Sciatic nerve (tissue), 2 donors: ENCODE data around the gene SLFNL1. TPM values are rescaled to one million over a fixed set of nuclear protein-coding genes. Genes with fewer than 3 reads are reported as not detected.

Source experiments
- ATAC-seq: fragments of 200-7000 bp; cut with Tn5 transposase; one replicate; pipeline ENCODE4 v1.9.1; 2020; ENCODE audit warnings: mild to moderate bottlenecking, moderate library complexity
- DNase-seq: peaks from one replicate; pipeline ENCODE4 v3.0.0-alpha.2; 2020; ENCODE audit warnings: low spot score
- intact Hi-C: fragments of 100-400 bp; cut with DNase I; formaldehyde crosslinking; loops from one replicate; pipeline ENCODE4 v1.14.2; 2022
- total RNA-seq: library from RNA; stranded (reverse); fragmentation: NEBNext Ultra II Directional; extraction: Animal tissue kit (Norgen Biotek cat#: 25700); gene quantifications from one replicate; pipeline ENCODE4 v1.2.1, GENCODE V29; 2021
- donor health status: DM: no; HTN: no; CAD: no.
- donor health status: DM: no; HTN: no; CAD: no.

SLFNL1 gene
- total RNA-seq, 1 donor from 2014 or later: 0.62 TPM

GRCh38 chr1:40998668-40999067 is 22.9 kb downstream of the SLFNL1 start:
- intact Hi-C loops: no loop called here
- DNase-seq (no peak), ATAC-seq (no peak)

DNA sequence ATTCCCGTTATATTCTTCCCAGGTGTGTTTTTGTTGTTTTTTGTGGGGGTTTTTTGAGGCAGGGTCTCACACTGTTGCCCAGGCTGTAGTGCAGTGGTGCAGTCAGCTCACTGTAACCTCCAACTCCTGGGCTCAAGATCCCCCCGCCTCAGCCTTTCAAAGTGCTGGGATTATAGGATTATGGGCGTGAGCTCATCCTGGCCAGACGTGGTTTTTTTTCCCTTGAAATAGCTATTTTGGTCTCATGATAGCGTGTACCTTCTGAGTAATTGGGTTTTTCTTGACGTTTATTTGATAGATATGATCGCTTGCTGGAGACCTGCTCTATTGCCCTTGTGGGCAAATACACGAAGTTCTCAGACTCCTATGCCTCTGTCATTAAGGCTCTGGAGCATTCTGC is 24.4 kb downstream of the SLFNL1 start:
- intact Hi-C loops: no loop called here
- ATAC-seq: no peak
- DNase-seq: no peak

- DNase-seq: no peak
- intact Hi-C loops: no loop called here
- no peak for ATAC-seq
Measured at GRCh38 chr1:40989066-40989465, 32.5 kb downstream of the SLFNL1 start.

- intact Hi-C loops: no loop called here
- DNase-seq (no peak), ATAC-seq (no peak)
Measured at GRCh38 chr1:40988280-40988679, 33.2 kb downstream of the SLFNL1 start.

DNA sequence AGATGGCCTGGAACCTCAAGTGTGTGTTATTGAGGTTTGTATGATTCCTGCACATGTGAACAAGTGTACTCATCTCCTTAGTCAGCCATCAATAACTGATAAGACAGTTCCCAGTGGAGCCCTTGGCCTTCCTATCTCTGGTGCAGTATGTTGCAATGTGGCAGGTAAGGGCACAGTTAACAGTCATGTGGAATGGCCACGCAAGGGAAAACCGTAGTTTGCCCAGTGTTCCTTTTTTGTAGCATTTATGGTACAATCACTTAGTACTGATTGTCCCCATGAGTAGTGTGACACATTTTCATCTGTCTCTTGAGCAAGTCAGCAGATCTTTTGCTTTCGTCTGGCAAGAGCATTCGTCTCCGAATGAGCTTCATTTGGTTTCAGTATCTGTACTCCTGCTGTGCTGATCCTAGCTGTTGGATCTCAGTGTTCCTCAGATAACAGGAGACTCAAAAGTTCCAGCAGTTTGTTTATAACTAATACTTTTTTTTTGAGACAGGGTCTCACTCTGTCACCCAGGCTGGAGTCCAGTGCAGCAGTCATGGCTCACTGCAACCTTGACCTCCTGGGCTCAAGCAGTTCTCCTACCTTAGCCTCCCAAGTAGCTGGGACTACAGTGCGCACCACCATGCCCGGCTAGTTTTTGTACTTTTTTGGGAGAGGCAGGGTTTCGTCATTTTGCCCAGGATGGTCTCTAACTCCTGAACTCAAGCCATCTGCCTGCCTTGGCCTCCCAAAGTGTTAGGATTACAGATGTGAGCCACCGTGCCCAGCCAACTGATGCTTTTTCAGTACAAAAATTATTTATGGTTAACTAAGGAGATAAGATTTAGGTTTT is 33.9 kb downstream of the SLFNL1 start:
- intact Hi-C loops: no loop called here
- DNase-seq: no peak
- no peak for ATAC-seq

GRCh38 chr1:40986956-40987355 is 34.6 kb downstream of the SLFNL1 start:
- intact Hi-C loops: no loop called here
- ATAC-seq (no peak), DNase-seq (no peak)

- intact Hi-C loops: no loop called here
- no peak for ATAC-seq
Measured at GRCh38 chr1:40986328-40986783, 35.2 kb downstream of the SLFNL1 start.

DNA sequence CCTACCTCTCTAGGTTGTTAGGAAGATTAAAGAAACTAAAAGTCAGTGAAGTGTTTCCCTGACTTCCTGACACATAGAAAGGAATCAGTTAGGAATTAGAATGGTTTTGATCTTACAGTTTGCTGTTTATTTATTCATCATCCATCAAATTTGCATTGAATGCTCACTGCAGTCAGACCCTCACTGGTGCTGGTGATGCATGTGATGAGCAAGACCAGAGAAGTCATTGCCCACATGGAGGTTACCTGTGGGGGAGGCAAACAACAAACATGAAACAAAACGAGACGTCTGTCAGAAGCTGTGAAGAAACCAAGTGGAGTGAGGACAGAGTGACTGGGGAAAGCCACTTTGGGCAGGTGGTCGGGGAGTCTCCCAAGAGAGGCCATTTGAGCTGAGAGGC is 35.6 kb downstream of the SLFNL1 start:
- DNase-seq: no peak
- ATAC-seq: no peak

More at GRCh38 chr1:40986328-40986783, 35.2 kb downstream of the SLFNL1 start:
- no peak for DNase-seq

GRCh38 chr1:40985161-40985560 is 36.4 kb downstream of the SLFNL1 start:
- intact Hi-C loops: no loop called here
- no peak for DNase-seq
- ATAC-seq: no peak

More for the DNA sequence above, 35.6 kb downstream of the SLFNL1 start:
- intact Hi-C loops: no loop called here

GRCh38 chr1:40984531-40984930 is 37.0 kb downstream of the SLFNL1 start:
- DNase-seq (no peak), ATAC-seq (no peak)
- intact Hi-C loops: no loop called here

DNA sequence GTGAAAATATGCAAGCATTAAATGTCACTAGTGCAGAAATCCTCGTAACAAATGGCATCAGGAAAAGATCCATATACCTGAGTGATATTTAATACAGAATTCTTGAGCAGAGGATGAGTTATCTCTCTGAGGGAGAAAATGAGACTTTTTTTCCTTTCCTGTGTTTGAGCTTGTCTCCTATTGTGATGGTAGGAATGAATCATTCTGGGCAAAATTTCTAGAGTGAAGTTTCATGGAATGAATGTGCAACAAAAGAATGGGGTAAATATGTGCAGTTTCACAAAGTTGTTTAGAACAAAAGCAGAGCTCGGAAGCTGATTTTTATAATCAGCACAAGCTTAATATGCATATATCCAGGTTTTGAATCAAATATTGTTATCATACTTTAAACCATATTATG is 37.5 kb downstream of the SLFNL1 start:
- ATAC-seq (no peak), DNase-seq (no peak)
- intact Hi-C loops: no loop called here

GRCh38 chr1:40983286-40983685 is 38.2 kb downstream of the SLFNL1 start:
- ATAC-seq (no peak), DNase-seq (no peak)
- intact Hi-C loops: no loop called here

GRCh38 chr1:40982721-40983120 is 38.8 kb downstream of the SLFNL1 start:
- ATAC-seq (no peak), DNase-seq (no peak)
- intact Hi-C loops: no loop called here

DNA sequence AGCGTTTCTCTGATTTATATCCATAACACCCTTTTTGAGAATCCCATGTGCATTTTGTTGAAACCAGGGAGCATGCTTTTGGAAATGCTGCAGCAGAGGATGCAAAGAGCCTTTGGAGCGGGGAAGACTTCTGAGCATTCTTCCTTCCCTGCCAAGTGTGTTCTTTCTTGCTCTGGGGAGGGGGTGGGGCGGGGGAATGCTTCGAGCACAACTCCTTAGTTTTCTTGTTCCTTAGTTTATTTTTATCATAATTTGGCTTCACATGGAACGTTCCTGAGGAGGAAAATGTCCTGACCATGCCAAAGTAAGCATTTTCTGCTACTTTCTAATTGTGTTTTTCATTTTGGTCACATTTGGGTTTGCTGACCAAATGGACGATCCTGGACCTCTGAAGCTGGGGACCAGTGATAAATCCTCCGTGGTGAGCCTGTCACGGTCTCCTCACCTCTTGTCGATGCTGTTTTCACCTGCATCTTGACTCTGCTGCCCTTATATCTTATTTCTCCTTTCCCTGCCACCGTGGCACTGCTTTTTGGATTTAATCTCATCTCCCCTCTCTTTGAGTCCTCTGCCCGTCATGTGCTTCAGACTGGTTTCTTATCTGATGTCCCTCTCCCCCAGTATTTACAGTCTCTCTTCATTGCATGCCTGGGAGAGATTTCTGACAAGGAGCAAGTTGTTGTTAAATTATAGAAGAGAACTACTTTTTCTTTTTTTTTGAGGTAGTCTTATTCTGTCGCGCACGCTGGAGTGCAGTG is 39.7 kb downstream of the SLFNL1 start:
- no peak for ATAC-seq
- intact Hi-C loops: no loop called here
- DNase-seq: no peak

DNA sequence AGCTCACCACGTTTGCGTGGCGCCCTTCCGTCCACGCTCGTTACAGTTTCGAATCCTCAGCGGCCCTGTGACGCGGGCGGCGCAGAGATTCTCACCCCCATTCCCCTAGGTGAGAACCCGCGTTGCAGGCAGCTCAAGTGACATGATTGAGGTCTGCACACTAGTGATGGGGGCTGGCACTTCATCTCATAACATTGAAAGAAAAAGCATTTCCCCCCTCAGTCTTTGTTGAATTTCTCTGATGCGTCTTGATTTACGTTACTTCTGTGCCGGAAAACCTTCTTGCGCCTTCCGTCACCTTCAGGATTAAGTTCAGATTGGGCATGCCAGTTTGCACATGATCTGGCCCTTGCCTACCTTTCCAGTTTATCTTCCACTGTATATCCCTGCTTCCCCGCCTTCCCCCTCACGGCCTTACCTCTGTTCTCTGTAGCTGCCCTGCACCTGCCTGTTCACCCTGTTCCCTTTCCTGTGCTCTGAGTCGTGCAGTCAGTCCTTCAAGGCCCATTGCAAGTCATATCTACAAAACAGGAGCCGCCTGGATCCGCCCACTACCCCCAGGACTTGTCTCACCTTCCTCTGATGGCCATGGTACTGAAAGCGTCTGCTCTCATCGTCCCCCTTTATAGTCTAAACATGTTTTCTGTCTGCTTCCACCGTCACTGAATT is 40.9 kb downstream of the SLFNL1 start:
- ATAC-seq (no peak), DNase-seq (peak; percentile 64)
- intact Hi-C loops: no loop called here

GRCh38 chr1:40980068-40980452 is 41.5 kb downstream of the SLFNL1 start:
- no peak for DNase-seq
- intact Hi-C loops: no loop called here
- no peak for ATAC-seq

DNA sequence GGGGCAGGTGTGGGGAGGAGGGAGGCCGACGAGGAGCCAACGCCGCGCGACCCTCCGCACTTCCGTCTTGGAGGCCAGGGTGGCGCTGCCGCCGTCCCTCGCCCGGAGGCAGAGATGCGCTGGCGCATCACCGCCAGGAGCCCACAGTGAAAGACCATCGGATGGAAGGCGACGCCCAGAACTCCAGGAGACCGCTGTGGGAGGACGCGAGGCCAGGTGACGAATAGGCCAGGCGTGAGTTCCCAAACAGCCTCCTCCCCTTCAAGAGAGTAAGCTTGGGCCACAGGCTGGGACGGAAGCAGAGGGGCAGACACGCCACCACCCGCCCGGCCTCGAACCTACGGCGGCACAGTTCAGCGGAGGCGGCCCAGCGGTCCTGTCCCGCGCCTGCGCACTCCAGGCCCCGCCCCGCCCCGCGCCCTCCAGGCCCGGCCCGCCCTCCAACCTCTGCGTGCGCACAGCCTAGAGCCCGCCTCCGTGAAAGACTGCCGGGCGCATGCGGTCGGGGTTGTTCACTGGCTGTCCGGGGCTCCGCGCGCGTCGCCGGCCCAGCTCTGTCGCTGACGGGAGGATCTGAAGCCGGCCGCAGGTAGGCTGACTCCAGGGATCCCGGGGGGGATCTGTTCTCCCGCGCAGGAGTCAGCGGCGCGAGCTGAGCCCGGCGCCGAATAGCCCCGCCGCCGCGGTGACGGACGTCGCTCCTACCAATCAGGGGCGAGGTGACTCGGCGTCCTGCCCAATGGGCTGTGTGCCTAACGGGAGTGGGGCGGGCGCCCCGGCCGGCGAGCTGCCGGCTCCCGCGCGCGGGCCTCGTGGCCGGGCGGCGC is 42.1 kb downstream of the SLFNL1 start, which contains the start of gene CTPS1:
TSS of gene CTPS1 (plus strand) at position 456 of the 827 bp plus-strand sequence. CDS start 3,595 bp downstream, outside the sequence.
- intact Hi-C loops: no loop called here
- peak; percentile 99 for DNase-seq
- peak; percentile 96 for ATAC-seq

DNA sequence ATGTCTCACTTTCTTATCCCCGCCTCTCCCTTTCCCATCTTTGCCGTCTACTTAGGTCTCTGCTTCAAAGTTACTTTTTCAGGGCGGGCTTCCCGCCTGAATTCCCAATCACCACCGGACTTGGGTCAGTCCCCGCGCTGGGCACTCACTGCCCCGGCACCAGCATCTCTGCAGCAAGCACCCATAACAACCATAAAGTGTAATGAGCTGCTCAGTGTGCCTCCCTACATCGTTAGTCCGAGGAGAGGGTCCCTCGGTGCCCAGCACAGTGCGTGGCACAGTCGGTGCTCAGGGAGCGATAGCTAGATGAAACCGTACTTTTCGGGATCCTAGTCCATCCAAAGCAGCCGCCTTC is 42.7 kb downstream of the SLFNL1 start:
- DNase-seq: no peak
- intact Hi-C loops: no loop called here
- no peak for ATAC-seq

- no peak for DNase-seq
Measured at GRCh38 chr1:40977716-40978115, 43.8 kb downstream of the SLFNL1 start.

More at GRCh38 chr1:40977716-40978115, 43.8 kb downstream of the SLFNL1 start:
- intact Hi-C loops: no loop called here
- ATAC-seq: no peak
